Measurements from ENCODE around the gene LRP1B. TPM values are rescaled to one million over a fixed set of nuclear protein-coding genes. Genes with fewer than 3 reads are reported as not detected.

The LRP1B gene
- total and polyA plus RNA-seq, 4 donors, result 0.01 to 0.84 (median 0.17) TPM

- H3K9me3 ChIP-seq (ENCODE audit: control insufficient read depth in 4 of 4, low read length in 3 of 4), result no peaks in the 10 kb centered on the region
- no peak overlapping the region for H3K4me3 ChIP-seq (ENCODE audit: low read depth in 1 of 3, low read length in 3 of 3)
- 67% methylated on average over 6 of the region's 6 CpGs for WGBS
- H3K27ac ChIP-seq (ENCODE audit: low read depth in 1 of 2, low read length in 2 of 2), result no peak overlapping the region
- no peaks in the 10 kb centered on the region for H3K36me3 ChIP-seq (ENCODE audit: control insufficient read depth in 4 of 4, insufficient read depth in 3 of 4, low read depth in 1 of 4, low read length in 3 of 4)
- peaks cover 0 to 4% (median 2%) of the 10 kb centered on the region in 4 donors for H3K4me1 ChIP-seq (ENCODE audit: control insufficient read depth in 4 of 4, insufficient read depth in 4 of 4, low read length in 3 of 4)
- DNase-seq (ENCODE audit: low spot score), result no peak
- no peaks in the 10 kb centered on the region for H3K27me3 ChIP-seq (ENCODE audit: control insufficient read depth in 4 of 4, insufficient read depth in 4 of 4, low read length in 3 of 4)
- no peak overlapping the region for H3K9ac ChIP-seq (ENCODE audit: low read depth in 1 of 2, low read length in 2 of 2)
- TF ChIP-seq NR2F2 (IDR thresholded peaks at IDR 0.05) (no peak), SP1 (IDR thresholded peaks at IDR 0.05) (no peak), YY1 (IDR thresholded peaks at IDR 0.05) (no peak), FOXA2 (IDR thresholded peaks at IDR 0.05) (no peak), TAF1 (conservative IDR thresholded peaks at IDR 0.05) (no peak), HNF4A (conservative IDR thresholded peaks at IDR 0.05) (no peak), MAX (IDR thresholded peaks at IDR 0.05) (no peak), GABPA (IDR thresholded peaks at IDR 0.05 in 1 of 2, conservative IDR thresholded peaks at IDR 0.05 in 1 of 2) (no peak), HNF4G (IDR thresholded peaks at IDR 0.05) (no peak), REST (IDR thresholded peaks at IDR 0.05) (no peak), FOXA1 (IDR thresholded peaks at IDR 0.05) (no peak), RXRA (IDR thresholded peaks at IDR 0.05) (no peak), RAD21 (IDR thresholded peaks at IDR 0.05) (no peak)
- TF ChIP-seq, protein P1, sequence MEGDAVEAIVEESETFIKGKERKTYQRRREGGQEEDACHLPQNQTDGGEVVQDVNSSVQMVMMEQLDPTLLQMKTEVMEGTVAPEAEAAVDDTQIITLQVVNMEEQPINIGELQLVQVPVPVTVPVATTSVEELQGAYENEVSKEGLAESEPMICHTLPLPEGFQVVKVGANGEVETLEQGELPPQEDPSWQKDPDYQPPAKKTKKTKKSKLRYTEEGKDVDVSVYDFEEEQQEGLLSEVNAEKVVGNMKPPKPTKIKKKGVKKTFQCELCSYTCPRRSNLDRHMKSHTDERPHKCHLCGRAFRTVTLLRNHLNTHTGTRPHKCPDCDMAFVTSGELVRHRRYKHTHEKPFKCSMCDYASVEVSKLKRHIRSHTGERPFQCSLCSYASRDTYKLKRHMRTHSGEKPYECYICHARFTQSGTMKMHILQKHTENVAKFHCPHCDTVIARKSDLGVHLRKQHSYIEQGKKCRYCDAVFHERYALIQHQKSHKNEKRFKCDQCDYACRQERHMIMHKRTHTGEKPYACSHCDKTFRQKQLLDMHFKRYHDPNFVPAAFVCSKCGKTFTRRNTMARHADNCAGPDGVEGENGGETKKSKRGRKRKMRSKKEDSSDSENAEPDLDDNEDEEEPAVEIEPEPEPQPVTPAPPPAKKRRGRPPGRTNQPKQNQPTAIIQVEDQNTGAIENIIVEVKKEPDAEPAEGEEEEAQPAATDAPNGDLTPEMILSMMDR (IDR thresholded peaks at IDR 0.05; ENCODE audit: low read depth, low read length, missing input control), result no peak
- TF ChIP-seq, protein P2, sequence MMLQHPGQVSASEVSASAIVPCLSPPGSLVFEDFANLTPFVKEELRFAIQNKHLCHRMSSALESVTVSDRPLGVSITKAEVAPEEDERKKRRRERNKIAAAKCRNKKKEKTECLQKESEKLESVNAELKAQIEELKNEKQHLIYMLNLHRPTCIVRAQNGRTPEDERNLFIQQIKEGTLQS (IDR thresholded peaks at IDR 0.05), result no peak
- TF ChIP-seq, protein P3, sequence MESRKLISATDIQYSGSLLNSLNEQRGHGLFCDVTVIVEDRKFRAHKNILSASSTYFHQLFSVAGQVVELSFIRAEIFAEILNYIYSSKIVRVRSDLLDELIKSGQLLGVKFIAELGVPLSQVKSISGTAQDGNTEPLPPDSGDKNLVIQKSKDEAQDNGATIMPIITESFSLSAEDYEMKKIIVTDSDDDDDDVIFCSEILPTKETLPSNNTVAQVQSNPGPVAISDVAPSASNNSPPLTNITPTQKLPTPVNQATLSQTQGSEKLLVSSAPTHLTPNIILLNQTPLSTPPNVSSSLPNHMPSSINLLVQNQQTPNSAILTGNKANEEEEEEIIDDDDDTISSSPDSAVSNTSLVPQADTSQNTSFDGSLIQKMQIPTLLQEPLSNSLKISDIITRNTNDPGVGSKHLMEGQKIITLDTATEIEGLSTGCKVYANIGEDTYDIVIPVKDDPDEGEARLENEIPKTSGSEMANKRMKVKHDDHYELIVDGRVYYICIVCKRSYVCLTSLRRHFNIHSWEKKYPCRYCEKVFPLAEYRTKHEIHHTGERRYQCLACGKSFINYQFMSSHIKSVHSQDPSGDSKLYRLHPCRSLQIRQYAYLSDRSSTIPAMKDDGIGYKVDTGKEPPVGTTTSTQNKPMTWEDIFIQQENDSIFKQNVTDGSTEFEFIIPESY (IDR thresholded peaks at IDR 0.05), result no peak
Observed at GRCh38 chr2:142041996-142042395, 88.8 kb downstream of the LRP1B start.

GRCh38 chr2:142041105-142041504 is 89.7 kb downstream of the LRP1B start:
- no peaks in the 10 kb centered on the region for H3K9me3 ChIP-seq (ENCODE audit: control insufficient read depth in 4 of 4, low read length in 3 of 4)
- TF ChIP-seq NR2F2 (IDR thresholded peaks at IDR 0.05), result no peak
- no peak for TF ChIP-seq EGR1 (IDR thresholded peaks at IDR 0.05; ENCODE audit: low read depth in 2 of 2)
- TF ChIP-seq SP1 (IDR thresholded peaks at IDR 0.05), result no peak
- TF ChIP-seq RXRA (IDR thresholded peaks at IDR 0.05), result no peak
- no peak for TF ChIP-seq HNF4G (IDR thresholded peaks at IDR 0.05)
- no peaks in the 10 kb centered on the region for H3K27me3 ChIP-seq (ENCODE audit: control insufficient read depth in 4 of 4, insufficient read depth in 4 of 4, low read length in 3 of 4)
- no peak overlapping the region for H3K4me3 ChIP-seq (ENCODE audit: low read depth in 1 of 3, low read length in 3 of 3)
- DNase-seq (ENCODE audit: low spot score), result no peak
- 84% methylated on average over 1 of the region's 1 CpG for WGBS
- no peaks in the 10 kb centered on the region for H3K36me3 ChIP-seq (ENCODE audit: control insufficient read depth in 4 of 4, insufficient read depth in 3 of 4, low read depth in 1 of 4, low read length in 3 of 4)
- H3K4me1 ChIP-seq (ENCODE audit: control insufficient read depth in 4 of 4, insufficient read depth in 4 of 4, low read length in 3 of 4), result peaks cover 0 to 4% (median 2%) of the 10 kb centered on the region in 4 donors
- H3K27ac ChIP-seq (ENCODE audit: low read depth in 1 of 2, low read length in 2 of 2), result no peak overlapping the region
- H3K9ac ChIP-seq (ENCODE audit: low read depth in 1 of 2, low read length in 2 of 2), result no peak overlapping the region
